ENCODE data around the gene DELE1.
A peak's percentile ranks its signal among the peaks of the same experiment; 100 is the strongest.

The DELE1 gene

DNA sequence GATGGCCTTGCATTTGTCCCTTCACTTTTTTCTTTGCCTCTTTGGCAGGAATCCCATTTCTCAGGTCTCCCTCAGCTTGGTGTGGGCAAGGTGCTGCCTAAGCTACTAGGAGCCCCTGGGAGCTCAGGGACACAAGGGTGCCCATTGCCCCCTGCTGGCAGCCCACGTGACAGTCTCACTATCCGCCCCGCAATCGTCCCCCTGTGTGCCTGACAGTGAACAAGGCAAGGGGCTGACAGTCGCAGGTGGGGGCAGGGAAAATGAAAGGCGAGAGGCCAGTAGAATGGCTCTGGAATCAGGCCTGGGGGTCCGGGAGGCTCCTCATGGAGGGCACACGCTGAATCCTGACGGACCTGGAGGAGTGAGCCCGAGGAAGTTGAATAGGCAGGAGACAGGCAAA, 36.3 kb downstream of the DELE1 start:
- no peak for DNase-seq

DNA sequence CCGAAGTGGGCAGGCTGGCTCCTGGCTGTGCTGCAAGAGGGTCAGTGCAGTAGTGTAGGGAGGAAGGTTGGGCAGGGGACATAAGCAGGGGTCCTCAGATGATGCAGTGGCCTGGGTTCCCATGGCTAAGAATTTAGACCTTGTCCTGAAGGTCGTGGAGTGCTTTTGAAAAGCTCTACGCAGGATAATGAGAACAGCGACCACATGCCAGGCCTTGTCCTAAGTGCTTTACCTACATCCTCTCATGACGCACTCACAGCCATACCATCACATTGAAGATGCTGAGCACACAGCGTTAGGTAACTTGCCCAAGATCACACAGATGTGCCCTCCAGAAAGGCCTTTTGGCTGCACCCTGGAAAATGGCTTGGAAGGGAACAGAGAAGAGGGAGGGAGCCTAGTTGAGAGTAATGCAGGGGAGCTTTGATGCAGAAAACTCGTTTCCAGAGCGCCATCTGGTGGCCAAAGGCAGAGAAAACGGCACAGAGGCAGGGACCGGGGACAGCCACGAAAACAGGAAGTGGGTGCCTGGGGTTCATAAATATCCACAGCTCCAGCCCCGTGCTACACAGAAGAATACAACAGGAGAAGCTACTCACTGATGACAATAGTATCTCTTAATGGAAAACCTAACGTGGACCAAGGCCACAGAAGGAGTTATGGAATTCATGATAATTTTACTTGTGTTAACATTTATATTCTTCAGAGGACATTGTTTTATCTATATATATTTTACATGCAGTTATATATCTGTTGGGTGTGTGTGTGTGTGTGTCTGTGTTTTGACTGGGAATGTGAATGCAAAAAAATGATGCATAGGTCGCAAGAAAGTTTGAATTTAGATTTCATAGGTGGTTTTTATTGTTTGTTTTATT, 37.0 kb downstream of the DELE1 start:
- DNase-seq = peak; percentile 85

DNA sequence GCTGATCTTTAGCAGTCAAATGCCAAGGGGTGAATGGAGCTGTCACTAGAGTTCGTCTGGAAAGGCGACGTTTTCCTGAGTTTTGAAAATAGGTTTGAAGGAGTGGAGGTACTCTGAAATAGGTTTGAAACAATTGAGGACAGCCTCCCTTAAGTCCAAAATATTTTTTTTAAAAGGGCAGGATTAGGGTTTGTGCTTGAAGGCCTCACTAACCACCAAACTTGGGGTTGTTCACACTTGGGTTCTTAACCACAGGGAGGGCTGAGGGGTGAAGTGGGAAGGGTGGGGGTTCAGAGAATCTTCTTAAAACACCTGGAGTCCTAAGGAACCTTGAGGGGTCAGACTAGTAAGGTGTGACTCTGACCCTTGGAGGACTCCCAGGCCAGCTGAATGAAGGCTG, 37.8 kb downstream of the DELE1 start:
- no peak for DNase-seq

DNA sequence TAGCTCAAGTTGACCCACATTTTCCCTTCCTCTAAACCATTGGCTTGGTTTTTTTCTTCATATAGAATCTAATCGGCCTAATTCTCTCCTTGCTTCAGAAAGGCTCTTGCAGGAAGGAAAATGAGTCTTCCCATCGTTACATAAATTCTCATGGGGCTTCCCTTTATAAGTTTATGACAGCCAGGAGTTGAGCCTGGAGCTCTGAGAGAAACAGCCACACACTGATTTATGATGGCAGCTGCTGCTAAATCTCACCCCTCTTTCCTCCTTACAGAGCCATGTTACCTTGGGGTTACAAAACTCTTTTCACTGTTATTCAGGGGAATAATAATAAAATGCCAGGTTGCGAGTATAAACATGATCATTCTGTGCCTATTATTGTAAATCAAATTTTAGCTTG, 40.0 kb downstream of the DELE1 start:
- peak; percentile 19 for DNase-seq

DNA sequence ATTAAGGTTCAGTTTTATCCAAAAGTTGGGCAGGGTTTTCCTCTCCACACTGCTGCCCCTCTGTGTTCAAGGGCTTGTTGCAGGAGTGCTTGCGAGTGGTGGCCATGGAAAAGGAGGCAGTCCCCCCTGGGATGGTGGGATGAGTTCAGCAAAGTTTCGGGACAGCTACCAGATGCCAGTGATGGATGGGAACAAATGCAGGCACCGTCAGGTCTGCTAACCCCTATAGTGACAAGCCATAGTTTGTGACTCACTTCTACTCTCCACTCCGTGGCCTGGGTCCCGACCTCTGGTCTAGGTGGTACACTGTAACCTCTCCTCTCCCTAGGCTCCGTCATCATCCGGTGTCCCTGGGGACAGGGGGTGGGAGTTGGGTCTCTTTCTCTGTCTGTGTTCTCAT, 41.4 kb downstream of the DELE1 start:
- no peak for DNase-seq

DNA sequence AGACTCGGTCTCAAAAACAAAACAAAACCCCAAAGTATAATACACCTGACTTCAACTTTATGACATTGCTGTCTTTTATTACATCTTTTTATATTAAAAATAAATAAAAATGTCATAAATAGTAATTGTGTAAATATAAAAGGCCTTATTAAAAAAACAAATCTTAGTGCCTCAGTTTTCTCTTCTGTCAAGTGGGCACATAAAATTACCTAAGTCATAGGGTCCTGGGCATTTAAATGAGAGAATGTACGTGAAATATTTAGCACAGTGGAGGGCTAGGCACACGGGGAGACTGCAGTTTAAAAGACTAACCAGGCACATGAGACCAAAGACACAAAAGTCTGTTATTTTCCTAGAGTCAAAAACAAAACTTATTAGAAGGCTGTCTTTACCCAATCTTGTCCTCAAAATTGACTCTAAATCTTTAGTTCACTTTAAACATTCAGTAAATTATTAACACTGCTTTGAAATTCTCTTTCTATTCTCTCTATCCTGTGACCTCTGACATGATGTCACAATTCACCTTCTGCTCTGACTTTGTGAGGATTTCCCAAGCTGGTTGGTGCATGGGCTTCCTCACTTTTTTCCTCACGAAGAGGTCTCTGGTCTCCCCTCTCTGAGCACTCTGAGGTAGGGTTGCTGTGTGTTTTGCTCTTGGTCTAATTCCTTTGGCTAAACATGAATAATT, 42.7 kb downstream of the DELE1 start:
- no peak for DNase-seq

DNA sequence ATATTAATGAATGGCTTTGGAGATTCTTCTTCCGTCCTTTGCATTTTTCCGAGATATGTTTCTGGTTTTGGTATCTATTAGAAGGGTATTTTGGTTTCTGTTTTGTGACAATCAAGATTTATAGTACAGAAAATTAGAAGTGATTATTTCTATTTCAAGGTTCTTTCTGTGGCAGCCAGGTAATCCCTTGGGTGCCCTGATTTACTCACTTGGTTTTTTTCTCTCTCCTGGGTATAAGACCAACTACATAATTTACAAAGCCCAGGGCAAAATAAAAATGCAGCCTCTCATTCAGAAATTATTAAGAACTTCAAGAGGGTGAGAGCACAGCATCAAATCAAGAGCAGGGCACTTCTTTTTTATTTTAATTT, 43.3 kb downstream of the DELE1 start:
- no peak for DNase-seq

DNA sequence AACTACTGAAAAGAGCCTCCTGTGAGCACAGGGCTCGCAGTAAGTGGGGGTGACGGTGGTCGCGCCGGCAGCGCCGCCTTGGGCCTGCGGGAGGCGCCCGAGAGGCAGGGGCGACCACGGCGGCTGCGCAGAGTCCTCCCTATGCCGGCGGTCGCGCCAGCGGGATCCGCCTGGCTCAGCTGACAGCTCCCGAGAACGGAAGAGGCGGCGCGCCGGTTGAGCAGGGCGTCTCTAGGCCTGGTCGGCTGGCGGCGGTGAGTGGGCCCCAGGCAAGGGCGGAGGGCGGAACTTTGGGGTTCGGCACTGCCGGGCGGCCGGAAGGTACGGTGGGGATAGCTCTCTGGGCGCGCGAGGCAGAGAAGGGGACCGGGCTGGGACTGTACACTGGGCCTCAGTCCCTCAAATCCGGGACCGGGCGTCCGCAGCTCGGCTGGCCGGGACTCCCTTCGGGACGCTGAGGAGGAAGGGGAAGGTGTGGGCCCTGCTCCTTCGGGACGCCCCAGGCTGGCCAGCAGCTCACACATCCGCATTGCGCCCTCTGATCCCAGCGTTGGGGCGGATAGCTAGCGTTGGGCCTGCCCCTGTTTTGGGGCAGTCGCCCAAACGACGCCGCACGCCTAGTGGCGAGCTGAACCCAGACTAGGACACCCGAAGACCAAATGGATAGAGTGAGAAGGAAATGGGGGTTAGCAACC, 45.4 kb downstream of the DELE1 start, which contains the start of gene RNF14:
Gene RNF14 (plus strand): TSS at position 192 of the 695 bp plus-strand sequence. CDS start 4,484 bp downstream, outside the sequence.
- DNase-seq = peak; percentile 97

DNA sequence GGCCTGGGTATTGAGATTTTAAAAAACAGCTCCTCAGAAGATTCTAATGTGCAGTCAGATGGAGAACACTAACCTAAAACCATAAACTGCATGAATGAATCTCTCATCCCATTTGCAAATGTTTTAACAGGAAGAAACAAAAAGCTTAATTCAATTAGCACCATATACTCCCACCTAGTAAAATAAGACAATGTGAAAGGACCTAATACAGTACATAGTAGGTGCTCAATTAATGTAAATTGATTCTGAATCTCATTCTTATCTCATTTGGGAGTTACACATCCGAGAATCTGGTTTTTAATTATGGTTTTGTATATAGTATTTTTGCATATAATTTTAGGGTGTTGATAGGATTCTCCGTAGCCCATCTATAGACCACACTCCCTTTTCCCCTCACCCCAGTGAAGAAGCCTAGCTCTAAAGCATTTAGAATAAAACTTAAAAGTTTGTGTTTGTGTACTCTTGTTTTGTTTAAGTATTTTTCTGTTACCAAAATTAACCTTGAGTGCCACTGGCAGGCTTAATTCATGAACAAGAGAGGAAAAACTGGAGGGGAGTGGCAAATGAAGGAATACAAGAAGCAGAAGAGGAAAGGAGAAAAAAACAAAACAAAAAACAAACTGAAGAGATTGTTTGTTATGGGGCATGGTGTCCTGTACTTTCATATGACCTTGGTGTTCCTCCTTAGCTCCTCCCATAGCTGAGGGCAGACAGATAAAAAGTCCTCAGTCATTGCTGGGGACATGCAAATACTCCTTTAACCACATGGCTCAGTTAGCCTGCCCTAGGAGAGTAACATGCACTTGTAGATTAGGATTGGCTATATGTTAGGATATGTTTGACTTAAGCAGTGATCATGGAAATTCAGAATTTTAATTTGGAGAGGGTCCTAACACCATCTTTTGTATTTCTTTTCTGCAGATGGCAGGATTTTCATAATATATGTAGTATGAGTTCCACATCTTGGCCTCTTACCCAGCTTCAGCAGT, 46.4 kb downstream of the DELE1 start:
- peak; percentile 13 for DNase-seq

DNA sequence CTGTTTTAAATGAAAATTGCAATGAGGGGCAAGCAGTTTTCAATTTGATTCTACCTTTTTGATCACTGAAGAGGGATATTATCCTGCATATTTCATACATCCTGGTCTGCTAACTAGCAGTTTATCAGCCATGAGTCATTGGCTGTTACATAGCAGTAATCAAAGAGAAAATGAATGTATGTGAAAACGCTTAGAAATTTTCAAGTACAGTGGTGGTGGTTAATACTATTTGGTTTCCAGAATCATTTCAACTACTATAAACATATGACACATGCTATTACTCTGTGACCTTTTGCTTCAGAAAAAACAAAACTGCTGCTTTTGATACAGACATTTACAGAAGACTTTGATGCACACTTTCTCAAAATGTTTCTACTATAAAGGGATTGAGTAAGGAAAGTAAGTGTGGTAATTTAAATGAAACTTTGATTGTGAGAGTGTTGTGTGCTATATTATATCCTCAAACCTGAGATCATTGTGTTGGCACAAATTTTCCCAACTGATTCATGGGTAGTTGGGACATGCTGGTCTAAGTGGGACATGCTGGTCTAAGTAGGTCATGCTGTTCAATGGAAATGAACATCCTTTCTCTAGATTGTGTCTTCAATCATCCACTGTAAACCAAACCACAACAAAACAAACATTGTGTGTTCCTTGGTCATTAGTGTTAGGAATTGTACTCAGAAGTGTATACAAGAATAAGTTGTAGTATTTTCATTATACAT, 50.4 kb downstream of the DELE1 start:
- DNase-seq = no peak

DNA sequence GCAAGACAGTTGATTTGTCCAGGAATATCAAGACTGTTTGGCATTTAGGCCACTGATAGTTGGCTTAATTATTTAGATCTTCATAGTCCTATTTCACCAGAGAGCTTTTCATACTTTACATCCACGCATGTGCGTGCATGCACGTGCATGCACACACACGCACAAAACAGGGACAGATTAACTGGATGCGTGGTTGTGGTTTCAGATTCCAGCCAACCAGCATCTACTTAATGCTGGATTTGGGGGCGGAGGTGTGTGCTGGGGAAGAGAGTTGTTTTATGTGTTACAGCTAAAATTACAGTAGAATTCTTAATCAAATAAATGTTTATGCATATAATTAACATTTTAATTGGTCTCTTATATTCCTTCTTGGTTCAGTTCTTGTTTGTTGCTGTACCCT, 52.5 kb downstream of the DELE1 start:
- DNase-seq = no peak

DNA sequence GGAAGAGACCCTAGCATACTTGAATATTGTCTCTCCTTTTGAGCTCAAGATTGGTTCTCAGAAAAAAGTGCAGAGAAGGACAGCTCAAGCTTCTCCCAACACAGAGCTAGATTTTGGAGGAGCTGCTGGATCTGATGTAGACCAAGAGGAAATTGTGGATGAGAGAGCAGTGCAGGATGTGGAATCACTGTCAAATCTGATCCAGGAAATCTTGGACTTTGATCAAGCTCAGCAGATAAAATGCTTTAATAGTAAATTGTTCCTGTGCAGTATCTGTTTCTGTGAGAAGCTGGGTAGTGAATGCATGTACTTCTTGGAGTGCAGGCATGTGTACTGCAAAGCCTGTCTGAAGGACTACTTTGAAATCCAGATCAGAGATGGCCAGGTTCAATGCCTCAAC, 54.7 kb downstream of the DELE1 start:
- no peak for DNase-seq

DNA sequence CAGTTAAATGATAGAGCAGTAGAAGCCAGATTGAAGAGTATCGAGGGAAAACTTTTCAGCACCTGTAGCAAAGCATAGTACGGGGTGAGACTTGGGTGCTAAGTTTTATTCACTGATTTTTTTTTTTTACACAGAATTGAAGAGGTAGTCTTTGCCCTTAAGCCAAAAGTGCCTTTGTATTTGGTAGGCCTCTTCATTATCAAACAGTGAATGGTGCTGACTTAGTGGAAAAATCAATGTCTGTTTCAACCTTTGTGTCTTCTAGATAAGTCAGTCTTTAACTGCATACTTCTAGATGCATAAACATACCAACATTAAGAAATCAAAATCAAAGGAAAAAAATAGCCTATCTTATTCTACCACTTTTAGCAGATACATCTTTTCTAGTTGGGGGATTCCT, 59.0 kb downstream of the DELE1 start:
- DNase-seq = no peak

DNA sequence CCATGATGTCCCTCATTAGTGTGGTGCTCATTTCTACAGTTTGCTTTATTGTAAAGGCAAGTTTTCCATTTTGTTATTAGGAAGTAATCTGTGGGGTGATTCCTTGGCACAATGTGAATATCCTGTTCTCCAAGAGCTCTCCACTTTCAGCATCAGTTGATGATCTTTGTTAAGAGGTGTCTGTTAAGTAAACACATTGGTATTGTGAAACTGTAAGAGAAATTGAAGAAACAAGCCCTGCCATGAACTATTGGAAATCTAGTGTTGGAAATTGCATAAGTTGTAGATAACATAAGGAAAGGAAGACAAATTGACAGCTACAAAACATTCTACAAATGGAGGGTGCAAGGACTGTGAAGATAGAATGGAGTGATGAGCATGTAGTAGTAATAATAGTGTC, 62.4 kb downstream of the DELE1 start:
- DNase-seq = no peak

DNA sequence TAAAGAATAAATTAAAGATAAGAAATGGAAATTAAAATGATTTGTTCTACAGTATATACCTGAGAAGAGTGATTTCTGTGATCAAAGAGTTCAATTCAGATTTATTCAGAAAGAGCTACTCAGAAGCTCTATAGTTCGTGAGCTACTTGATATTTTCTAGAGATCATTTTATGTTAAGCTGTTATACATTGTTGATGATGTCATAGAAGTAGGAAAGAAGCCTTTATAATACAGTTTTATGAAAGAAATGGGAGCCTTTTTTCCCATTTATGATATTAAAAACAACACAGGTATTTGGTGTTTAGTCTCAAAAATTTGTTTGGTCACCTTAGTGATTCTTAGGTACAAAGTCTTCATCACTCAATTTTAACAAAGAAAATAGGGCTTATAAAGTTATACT, 66.0 kb downstream of the DELE1 start:
- DNase-seq = no peak
